ENCODE results near the gene TEFM. TPM values are rescaled to one million over a fixed set of nuclear protein-coding genes. Genes with fewer than 3 reads are reported as not detected.

Gene TEFM
- total and polyA plus RNA-seq, 2 of the 8 experiments (the other 6 are each of a cell fraction or from before 2014, with no cell fraction given) = 6.1 to 10.9 TPM

DNA sequence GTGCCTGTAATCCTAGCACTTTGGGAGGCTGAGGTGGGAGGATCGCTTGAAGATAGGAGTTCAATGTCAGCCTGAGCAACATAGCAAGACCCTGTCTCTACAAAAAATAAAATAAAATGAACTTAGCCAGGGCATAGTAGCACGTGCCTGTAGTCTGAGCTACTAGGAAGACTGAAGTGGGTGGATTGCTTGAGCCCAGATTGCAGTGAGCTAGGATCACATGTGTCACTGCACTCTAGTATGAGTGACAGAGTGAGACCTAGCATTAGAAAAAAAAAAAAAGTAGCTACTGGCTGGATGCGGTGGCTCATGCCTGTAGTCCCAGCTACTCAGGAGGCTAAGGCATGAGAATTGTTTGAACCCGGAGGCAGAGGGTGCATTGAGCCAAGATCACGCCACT is 21.7 kb upstream of the TEFM start (continued):
- TF ChIP-seq SUZ12 (IDR thresholded peaks at IDR 0.05; ENCODE audit: low read length) = no peak
